BJ (cell line): ENCODE results near the gene CUL1. TPM values are rescaled to one million over a fixed set of nuclear protein-coding genes. Genes with fewer than 3 reads are reported as not detected.
A peak's percentile ranks its signal among the peaks of the same experiment; 100 is the strongest.

Experiments used
- CTCF ChIA-PET: fragments of 350-600 bp; formaldehyde crosslinking; extraction: SDS; loops from one replicate; lab custom pipeline; 2021; ENCODE audit warnings: antibody characterized with exemption, inconsistent platforms; lab: Yijun Ruan, JAX
- POLR2A ChIA-PET: fragments of 300-600 bp; sonication (Branson Sonifier 250); formaldehyde crosslinking; extraction: SDS; loops from one replicate; lab custom pipeline; 2021; ENCODE audit warnings: antibody characterized with exemption; lab: Charles Lee
- DNase-seq: peaks from one replicate; pipeline ENCODE4 v3.0.0-alpha.2; 2011; ENCODE audit warnings: low read depth
- H3K27me3 ChIP-seq: 2 replicates; pipeline ENCODE4 v1.6.0; 2011; ENCODE audit warnings: low read length; ENCODE audit not compliant: control insufficient read depth, insufficient read depth
- H3K36me3 ChIP-seq: 2 replicates; pipeline ENCODE4 v1.5.1; 2011; ENCODE audit warnings: low read length; ENCODE audit not compliant: control insufficient read depth, insufficient read depth
- H3K4me3 ChIP-seq: 2 replicates; pipeline ENCODE4 v1.5.1; 2011; ENCODE audit warnings: low read depth, mild to moderate bottlenecking, control low read depth, low read length
- CTCF ChIP-seq: IDR thresholded peaks from 2 replicates; pipeline ENCODE4 v1.5.1; 2011; ENCODE audit warnings: low read depth, mild to moderate bottlenecking, control low read depth, inconsistent platforms, low read length, moderate library complexity; ENCODE audit not compliant: insufficient read depth
- polyA minus RNA-seq: library from RNA; depleted of rRNA, polyadenylated mRNA; stranded (reverse); fragments of >200 nt; gene quantifications from 2 replicates; pipeline ENCODE4 v1.2.3, GENCODE V29; 2011; rRNA and poly(A)+ RNA removed
- polyA plus RNA-seq: library from polyadenylated mRNA; depleted of rRNA; stranded (reverse); fragments of >200 nt; gene quantifications from 2 replicates; pipeline ENCODE4 v1.2.3, GENCODE V29; 2011; rRNA removed

Gene CUL1
- polyA plus RNA-seq (38.6 and 52.0 TPM in 2 replicates), polyA minus RNA-seq (31.3 and 32.5 TPM in 2 replicates)

GRCh38 chr7:148698397-148699023 is at the start of gene CUL1:
TSS of gene CUL1 (plus strand) at chr7:148698903. CDS start at chr7:148730123, 31,220 bp downstream.
- DNase-seq: no peak
- CTCF ChIA-PET: interaction anchor here (1.2 to 1.3 kb wide), 2 partner anchors 123 to 158 kb away, joined by 3 to 4 read pairs; no protein-coding TSS in a partner anchor

GRCh38 chr7:148650232-148650858 is 48.4 kb upstream of the CUL1 start:
- H3K36me3 ChIP-seq: no peaks in the 10 kb centered on the region
- peak; percentile 15 for DNase-seq
- POLR2A ChIA-PET: no interaction called here
- no peaks in the 10 kb centered on the region for H3K27me3 ChIP-seq
- CTCF ChIA-PET: no interaction called here
- no peak overlapping the region for H3K4me3 ChIP-seq
- no peak for TF ChIP-seq CTCF

More at GRCh38 chr7:148698397-148699023, at the start of gene CUL1:
- POLR2A ChIA-PET: interaction anchor here (1.0 kb wide), 1 partner anchor 216 kb away, joined by 7 read pairs; no protein-coding TSS in a partner anchor
- Histone ChIP-seq H3K4me3 (peak within 1 kb of the TSS; percentile 87), H3K36me3 (no peaks in the 10 kb centered on the region), H3K27me3 (no peaks in the 10 kb centered on the region)
- TF ChIP-seq CTCF: no peak

- CTCF ChIA-PET: interaction anchor here (0.8 to 1.1 kb wide), 2 partner anchors 19 to 77 kb away, joined by 3 to 5 read pairs; no protein-coding TSS in a partner anchor
Measured at GRCh38 chr7:148652773-148653172, 45.9 kb upstream of the CUL1 start.

GRCh38 chr7:148657929-148658328 is 40.8 kb upstream of the CUL1 start:
- Histone ChIP-seq H3K36me3 (no peaks in the 10 kb centered on the region), H3K27me3 (no peaks in the 10 kb centered on the region), H3K4me3 (no peak overlapping the region)
- POLR2A ChIA-PET: no interaction called here
- CTCF ChIA-PET: interaction anchor here (1.3 kb wide), 1 partner anchor 44 kb away, joined by 3 read pairs; no protein-coding TSS in a partner anchor
- DNase-seq: no peak
- no peak for TF ChIP-seq CTCF

More at GRCh38 chr7:148652773-148653172, 45.9 kb upstream of the CUL1 start:
- DNase-seq: no peak
- POLR2A ChIA-PET: no interaction called here
- no peaks in the 10 kb centered on the region for H3K27me3 ChIP-seq
- no peak overlapping the region for H3K4me3 ChIP-seq
- TF ChIP-seq CTCF: no peak
- no peaks in the 10 kb centered on the region for H3K36me3 ChIP-seq

GRCh38 chr7:148661471-148661870 is 37.2 kb upstream of the CUL1 start:
- no peak for DNase-seq
- TF ChIP-seq CTCF: no peak
- POLR2A ChIA-PET: no interaction called here
- H3K27me3 ChIP-seq: no peaks in the 10 kb centered on the region
- CTCF ChIA-PET: no interaction called here
- no peaks in the 10 kb centered on the region for H3K36me3 ChIP-seq
- H3K4me3 ChIP-seq: no peak overlapping the region
